Chondrocyte (in vitro differentiated cells): ENCODE data around the gene UGT1A1. TPM values are rescaled to one million over a fixed set of nuclear protein-coding genes. Genes with fewer than 3 reads are reported as not detected.

ENCODE experiments used
- DNase-seq: peaks from one replicate; pipeline ENCODE4 v3.0.0; 2021; ENCODE audit warnings: mixed read lengths, low spot score
- H3K27ac Mint-ChIP-seq: one replicate; pipeline ENCODE4 v1.8.0; 2021; ENCODE audit warnings: mild to moderate bottlenecking, moderate library complexity, mixed read lengths; ENCODE audit not compliant: unreplicated experiment
- H3K27me3 Mint-ChIP-seq: 2 replicates; pipeline ENCODE4 v1.8.0; 2021; ENCODE audit warnings: low read depth, mixed read lengths
- H3K36me3 Mint-ChIP-seq: 2 replicates; pipeline ENCODE4 v1.8.0; 2021; ENCODE audit warnings: low read depth, mixed read lengths
- H3K4me1 Mint-ChIP-seq: 2 replicates; pipeline ENCODE4 v1.8.0; 2021; ENCODE audit warnings: low read depth, mild to moderate bottlenecking, mixed read lengths
- H3K4me3 Mint-ChIP-seq: one replicate; pipeline ENCODE4 v1.8.0; 2021; ENCODE audit warnings: mild to moderate bottlenecking, moderate library complexity, mixed read lengths; ENCODE audit not compliant: unreplicated experiment
- H3K9me3 Mint-ChIP-seq: 2 replicates; pipeline ENCODE4 v1.8.0; 2021; ENCODE audit warnings: low read depth, mixed read lengths
- total RNA-seq: library from RNA; stranded (reverse); gene quantifications from 3 replicates; pipeline ENCODE4 v1.2.1, GENCODE V29; 2021
- TF ChIP-seq, protein P1 (sequence below): fragments of 200-600 bp; sonication (generic); IDR thresholded peaks from 2 replicates; pipeline ENCODE4 v1.5.0; 2021; ENCODE audit warnings: antibody characterized with exemption, mild to moderate bottlenecking, moderate library complexity

The UGT1A1 gene
- total RNA-seq, 1 donor from 2014 or later = not detected

DNA sequence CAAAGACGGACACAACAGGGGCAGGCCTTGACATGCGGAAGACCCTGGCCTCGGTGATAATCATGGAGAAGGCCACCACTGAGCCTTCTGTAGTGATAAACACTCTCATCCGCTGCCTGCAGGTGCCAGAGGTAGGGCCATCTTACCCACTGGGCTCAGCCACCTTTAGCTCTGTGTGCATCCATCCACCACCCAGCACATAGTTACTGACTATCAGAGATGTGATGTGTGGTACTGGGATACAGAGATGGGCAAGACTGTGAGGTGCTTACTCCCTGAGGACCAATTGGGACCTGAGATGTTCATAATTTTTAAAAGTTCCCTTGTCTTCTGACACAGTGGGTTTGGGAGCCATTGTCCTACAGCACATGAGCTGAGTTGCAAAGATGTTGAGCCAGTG, 19.7 kb downstream of the UGT1A1 start:
- Mint-ChIP-seq H3K4me3 (no peak overlapping the region), H3K27ac (no peak overlapping the region), H3K36me3 (peaks cover 10% of the 10 kb centered on the region), H3K9me3 (peaks cover 27% of the 10 kb centered on the region), H3K4me1 (no peaks in the 10 kb centered on the region), H3K27me3 (peaks cover 31% of the 10 kb centered on the region)
- no peak for DNase-seq
- TF ChIP-seq, protein P1, sequence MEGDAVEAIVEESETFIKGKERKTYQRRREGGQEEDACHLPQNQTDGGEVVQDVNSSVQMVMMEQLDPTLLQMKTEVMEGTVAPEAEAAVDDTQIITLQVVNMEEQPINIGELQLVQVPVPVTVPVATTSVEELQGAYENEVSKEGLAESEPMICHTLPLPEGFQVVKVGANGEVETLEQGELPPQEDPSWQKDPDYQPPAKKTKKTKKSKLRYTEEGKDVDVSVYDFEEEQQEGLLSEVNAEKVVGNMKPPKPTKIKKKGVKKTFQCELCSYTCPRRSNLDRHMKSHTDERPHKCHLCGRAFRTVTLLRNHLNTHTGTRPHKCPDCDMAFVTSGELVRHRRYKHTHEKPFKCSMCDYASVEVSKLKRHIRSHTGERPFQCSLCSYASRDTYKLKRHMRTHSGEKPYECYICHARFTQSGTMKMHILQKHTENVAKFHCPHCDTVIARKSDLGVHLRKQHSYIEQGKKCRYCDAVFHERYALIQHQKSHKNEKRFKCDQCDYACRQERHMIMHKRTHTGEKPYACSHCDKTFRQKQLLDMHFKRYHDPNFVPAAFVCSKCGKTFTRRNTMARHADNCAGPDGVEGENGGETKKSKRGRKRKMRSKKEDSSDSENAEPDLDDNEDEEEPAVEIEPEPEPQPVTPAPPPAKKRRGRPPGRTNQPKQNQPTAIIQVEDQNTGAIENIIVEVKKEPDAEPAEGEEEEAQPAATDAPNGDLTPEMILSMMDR = no peak

DNA sequence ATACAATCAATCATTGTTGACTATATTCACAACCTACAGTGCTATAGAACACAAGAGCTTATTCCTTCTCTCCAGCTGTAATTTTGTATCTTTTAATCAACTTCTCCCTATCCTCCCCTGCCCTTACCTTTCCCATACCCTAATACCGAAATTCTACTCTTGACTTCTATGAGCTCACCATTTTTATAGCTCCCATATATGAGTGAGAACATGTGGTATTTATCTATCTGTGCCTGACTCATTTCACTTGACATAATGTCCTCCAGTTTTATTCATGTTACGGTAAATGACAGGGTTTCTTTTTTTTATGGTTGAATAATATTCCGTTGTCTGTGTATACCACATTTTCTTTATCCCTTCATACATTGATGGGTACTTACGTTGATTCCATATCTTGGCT, 20.7 kb downstream of the UGT1A1 start:
- Mint-ChIP-seq H3K36me3 (peaks cover 10% of the 10 kb centered on the region), H3K27me3 (peaks cover 28% of the 10 kb centered on the region), H3K4me1 (no peaks in the 10 kb centered on the region), H3K27ac (no peak overlapping the region), H3K9me3 (peaks cover 23% of the 10 kb centered on the region), H3K4me3 (no peak overlapping the region)
- TF ChIP-seq, protein P1 = no peak
- no peak for DNase-seq

DNA sequence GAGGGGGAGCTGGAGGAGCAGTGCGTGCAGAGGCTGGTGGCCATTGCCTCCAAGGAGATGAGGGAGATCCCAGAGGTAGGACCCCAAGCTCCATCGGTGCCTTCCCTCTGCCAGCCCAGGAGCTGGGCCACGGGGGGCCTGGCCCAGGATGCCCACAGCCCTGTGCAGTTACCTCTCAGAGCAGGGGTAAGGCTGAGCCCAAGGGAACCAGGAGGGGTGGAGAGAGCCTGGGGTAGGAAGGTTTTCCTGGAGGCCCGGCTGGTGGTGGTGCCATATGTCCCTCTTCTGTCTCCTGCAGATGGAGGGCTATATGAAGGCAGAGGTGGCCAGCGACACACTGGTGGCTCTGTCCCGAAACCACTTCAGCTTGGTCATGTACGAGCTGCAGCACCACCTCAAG, 29.5 kb downstream of the UGT1A1 start:
- DNase-seq = no peak
- Mint-ChIP-seq H3K4me1 (no peaks in the 10 kb centered on the region), H3K27ac (no peak overlapping the region), H3K9me3 (peaks cover 5% of the 10 kb centered on the region), H3K27me3 (peaks cover 6% of the 10 kb centered on the region), H3K36me3 (no peaks in the 10 kb centered on the region), H3K4me3 (no peak overlapping the region)
- TF ChIP-seq, protein P1 = no peak

DNA sequence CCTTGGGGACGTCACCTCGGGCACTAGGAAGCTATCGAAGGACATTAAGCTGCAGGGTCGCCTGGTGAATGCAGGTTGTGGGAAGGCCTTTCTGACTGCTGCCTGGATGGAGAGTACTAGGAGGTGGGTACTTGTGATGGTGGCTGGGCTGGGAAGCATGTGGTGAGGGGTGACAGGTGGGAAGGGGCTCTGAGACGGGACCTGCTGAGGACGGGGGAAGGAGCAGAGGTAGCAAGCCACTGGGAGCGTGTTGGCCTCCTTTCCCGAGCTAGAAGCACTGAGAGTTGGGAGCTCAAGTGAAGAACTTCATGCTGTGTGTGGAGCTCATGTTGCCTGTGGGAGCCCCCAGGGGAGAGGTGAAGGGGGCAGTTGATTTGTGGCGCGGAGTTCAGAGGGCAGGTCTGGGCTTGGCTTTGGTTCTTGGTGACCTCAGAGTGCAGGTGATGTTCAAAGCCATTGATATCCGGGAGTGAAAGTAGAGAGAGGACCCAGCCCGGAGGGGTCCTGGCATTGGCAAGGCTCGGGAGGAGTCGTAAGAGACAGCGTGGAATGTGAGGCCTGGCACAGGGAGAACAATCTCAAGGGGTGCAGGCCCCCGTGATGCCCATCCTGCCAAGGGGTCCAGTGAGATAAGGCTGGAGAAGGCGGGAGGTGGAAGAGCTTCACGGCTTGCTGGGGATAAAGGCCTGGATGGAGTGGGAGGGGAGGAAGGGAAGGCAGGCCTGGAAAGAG, 31.2 kb downstream of the UGT1A1 start:
- DNase-seq = no peak
- H3K27me3 Mint-ChIP-seq = peaks cover 6% of the 10 kb centered on the region
- H3K4me1 Mint-ChIP-seq = no peaks in the 10 kb centered on the region
- no peak overlapping the region for H3K27ac Mint-ChIP-seq
- TF ChIP-seq, protein P1 = no peak
- H3K9me3 Mint-ChIP-seq = peaks cover under 1% of the 10 kb centered on the region
- no peaks in the 10 kb centered on the region for H3K36me3 Mint-ChIP-seq
- H3K4me3 Mint-ChIP-seq = no peak overlapping the region

DNA sequence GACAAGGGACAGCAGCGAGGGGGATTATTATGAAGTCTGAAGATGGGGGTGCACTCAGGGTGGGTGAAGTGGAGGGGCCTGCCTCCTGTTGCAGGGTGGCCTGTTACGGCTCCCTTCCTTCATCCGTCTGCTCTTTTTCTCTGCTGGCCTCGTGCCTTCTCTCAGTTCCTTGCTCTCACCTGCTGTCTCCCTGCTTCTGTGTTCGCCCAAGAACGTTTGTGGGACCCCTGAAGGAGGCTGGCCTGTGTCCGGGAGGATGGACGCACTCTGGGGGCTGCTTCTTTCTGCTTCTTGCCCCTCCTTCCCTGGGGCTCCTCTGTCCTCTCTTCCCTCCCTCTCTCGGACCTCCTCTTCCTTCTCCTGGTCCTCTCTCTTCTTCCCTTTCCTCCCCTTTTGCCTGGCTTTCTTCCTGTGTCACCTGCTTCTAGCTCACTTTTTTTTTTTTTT, 31.8 kb downstream of the UGT1A1 start:
- DNase-seq = no peak
- H3K27me3 Mint-ChIP-seq = peaks cover 6% of the 10 kb centered on the region
- no peaks in the 10 kb centered on the region for H3K9me3 Mint-ChIP-seq
- no peaks in the 10 kb centered on the region for H3K36me3 Mint-ChIP-seq
- H3K4me3 Mint-ChIP-seq = no peak overlapping the region
- TF ChIP-seq, protein P1 = no peak
- no peaks in the 10 kb centered on the region for H3K4me1 Mint-ChIP-seq
- H3K27ac Mint-ChIP-seq = no peak overlapping the region
